ENCODE results near the gene FAM83E. TPM values are rescaled to one million over a fixed set of nuclear protein-coding genes. Genes with fewer than 3 reads are reported as not detected.

FAM83E gene
- total RNA-seq, 1 donor from 2014 or later, result not detected

DNA sequence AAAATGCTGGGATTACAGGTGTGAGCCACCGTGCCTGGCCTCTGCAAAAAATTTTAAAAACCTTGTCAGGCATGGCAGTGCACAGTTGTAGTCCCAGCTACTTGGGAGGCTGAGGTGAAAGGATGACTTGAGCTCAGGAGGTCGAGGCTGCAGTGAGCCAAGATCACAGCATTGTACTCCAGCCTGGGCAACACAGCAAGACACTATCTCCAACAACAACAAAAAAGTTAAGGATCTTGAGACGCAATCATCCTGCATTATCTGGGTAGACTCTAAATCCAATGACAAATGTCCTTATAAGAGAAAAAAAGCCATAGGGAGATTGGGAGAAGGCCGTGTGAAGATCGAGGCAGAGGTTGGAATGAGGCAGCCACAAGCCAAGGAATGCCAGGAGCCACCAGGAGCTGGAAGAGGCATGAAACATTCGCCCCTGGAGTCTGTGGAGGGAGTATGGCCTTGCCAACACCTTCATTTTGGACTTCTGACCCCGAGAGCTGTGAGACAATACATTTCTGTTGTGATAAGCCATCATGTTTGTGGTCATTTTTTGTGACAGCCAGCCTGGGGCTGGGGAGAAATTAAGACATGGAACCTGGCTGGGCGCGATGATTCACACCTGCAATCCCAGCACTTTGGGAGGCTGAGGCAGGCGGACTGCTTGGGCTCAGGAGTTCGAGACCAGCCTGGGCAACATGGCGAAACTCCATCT is 36.3 kb upstream of the FAM83E start:
- no peaks in the 10 kb centered on the region for H3K36me3 ChIP-seq
- TF ChIP-seq, protein P1, sequence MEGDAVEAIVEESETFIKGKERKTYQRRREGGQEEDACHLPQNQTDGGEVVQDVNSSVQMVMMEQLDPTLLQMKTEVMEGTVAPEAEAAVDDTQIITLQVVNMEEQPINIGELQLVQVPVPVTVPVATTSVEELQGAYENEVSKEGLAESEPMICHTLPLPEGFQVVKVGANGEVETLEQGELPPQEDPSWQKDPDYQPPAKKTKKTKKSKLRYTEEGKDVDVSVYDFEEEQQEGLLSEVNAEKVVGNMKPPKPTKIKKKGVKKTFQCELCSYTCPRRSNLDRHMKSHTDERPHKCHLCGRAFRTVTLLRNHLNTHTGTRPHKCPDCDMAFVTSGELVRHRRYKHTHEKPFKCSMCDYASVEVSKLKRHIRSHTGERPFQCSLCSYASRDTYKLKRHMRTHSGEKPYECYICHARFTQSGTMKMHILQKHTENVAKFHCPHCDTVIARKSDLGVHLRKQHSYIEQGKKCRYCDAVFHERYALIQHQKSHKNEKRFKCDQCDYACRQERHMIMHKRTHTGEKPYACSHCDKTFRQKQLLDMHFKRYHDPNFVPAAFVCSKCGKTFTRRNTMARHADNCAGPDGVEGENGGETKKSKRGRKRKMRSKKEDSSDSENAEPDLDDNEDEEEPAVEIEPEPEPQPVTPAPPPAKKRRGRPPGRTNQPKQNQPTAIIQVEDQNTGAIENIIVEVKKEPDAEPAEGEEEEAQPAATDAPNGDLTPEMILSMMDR (IDR thresholded peaks at IDR 0.05), result no peak
- no peaks in the 10 kb centered on the region for H3K27me3 ChIP-seq
- H3K27ac ChIP-seq, result no peak overlapping the region
- H3K9me3 ChIP-seq, result no peaks in the 10 kb centered on the region
- peaks cover 0 to 4% of the 10 kb centered on the region in 2 donors for H3K4me1 ChIP-seq
- DNase-seq (ENCODE audit: low spot score in 2 of 2), result no peak
- intact Hi-C loops (cut with DNase I), result no loop called here
- H3K4me3 ChIP-seq, result no peak overlapping the region

DNA sequence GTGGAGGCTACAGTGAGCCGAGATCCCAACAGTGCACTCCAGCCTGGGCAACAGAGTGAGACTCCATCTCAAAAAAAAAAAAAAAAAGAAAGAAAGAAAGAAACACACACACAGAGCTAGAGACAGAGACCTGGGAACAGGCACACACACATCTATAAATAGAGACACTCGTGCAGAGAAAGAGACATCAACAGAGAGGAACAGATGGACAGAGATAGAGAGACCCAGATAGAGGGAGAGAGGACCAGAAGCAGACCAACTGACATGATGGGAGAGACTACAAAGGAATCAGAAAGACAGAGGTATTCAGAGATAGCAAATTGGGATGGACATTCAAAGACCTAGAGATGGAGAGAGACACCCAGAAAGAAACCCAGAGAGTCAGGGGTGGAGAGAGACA is 33.3 kb upstream of the FAM83E start:
- H3K4me1 ChIP-seq, result peaks cover 0 to 21% of the 10 kb centered on the region in 2 donors
- no peaks in the 10 kb centered on the region for H3K36me3 ChIP-seq
- no peak overlapping the region for H3K4me3 ChIP-seq
- H3K27me3 ChIP-seq, result no peaks in the 10 kb centered on the region
- H3K27ac ChIP-seq, result no peak overlapping the region
- H3K9me3 ChIP-seq, result no peaks in the 10 kb centered on the region
- TF ChIP-seq, protein P1 (IDR thresholded peaks at IDR 0.05), result no peak
- intact Hi-C loops (cut with DNase I), result loop anchor here (5.0 to 10.0 kb wide), 2 partner anchors 89 to 137 kb away; no protein-coding TSS in a partner anchor
- no peak for DNase-seq (ENCODE audit: low spot score in 2 of 2)

DNA sequence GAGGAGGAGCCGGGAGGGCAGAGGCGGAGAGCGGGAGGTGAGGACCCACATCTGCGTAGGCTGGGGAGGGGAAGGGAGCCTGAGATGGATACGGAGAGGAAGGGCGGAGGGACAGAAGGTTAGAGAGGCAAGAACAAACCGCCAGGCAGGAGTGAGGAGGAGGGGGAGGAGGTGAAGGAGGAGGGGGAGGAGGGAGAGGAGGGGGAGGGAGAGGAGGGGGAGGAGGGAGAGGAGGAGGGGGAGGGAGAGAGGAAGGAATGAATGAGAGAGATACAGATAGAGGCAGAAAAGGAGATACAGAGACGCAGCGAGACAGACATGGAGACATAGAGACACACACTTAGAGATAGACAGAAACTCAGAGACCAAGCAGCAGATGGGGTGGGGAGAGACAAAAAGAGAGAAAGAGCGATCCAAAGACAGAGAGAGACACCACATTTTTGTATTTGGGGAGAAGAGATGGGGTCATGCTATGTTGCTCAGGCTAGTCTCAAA is 31.9 kb upstream of the FAM83E start:
- TF ChIP-seq, protein P1 (IDR thresholded peaks at IDR 0.05), result no peak
- H3K36me3 ChIP-seq, result no peaks in the 10 kb centered on the region
- H3K4me3 ChIP-seq, result peak overlapping the region; percentile 55 to 76
- no peak for DNase-seq (ENCODE audit: low spot score in 2 of 2)
- no peaks in the 10 kb centered on the region for H3K27me3 ChIP-seq
- H3K9me3 ChIP-seq, result no peaks in the 10 kb centered on the region
- peaks cover 0 to 21% of the 10 kb centered on the region in 2 donors for H3K4me1 ChIP-seq
- intact Hi-C loops (cut with DNase I), result loop anchor here (1.0 to 10.0 kb wide), 5 partner anchors 29 to 190 kb away; partner anchors contain the start of gene HSD17B14
- H3K27ac ChIP-seq, result peak overlapping the region; percentile 82 to 95

DNA sequence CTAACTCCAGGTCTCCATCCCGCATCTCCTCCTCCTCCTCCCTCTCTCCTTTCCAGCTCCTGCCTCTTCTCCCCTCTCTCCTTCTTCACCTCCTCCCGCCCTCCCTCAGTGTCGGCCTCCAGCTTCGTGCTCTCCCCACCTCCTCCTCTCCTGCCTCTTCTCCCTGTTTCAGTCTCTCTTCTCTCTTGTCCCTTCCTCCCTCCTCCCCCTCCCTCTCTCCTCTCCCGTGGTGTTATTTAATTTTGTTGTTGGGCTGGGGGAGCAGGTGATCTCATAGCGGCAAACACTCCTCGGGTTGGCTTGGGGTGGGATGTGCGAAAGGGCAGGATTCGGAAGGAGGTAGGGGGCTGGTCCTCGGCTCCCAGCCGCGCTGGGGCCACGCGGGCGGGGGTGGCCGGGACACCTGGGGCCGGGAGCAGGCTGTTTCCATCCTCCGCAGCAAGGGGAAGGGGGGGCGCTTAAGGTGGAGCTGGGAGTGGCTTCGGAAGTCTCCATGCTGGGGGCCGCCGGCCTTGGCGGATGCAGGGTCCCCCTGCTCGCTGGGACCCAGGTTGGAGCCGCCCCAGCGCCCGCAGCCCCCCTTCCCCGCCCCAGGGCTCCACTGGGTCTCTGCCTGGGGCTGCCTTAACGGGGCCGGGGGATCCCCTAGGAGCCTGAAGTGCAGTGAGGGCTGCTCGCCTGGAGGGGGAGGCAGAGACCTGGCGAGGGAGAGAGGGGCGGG is 31.3 kb upstream of the FAM83E start, which contains the start of gene CA11:
Gene CA11, minus strand, starts transcription at position 187 of the 721 bp plus-strand sequence. CDS start 555 bp downstream, outside the sequence.
- peak; percentile 58 to 94 for DNase-seq (ENCODE audit: low spot score in 2 of 2)
- intact Hi-C loops (cut with DNase I), result loop anchor here (1.0 to 10.0 kb wide), 5 partner anchors 29 to 191 kb away; partner anchors contain the start of gene HSD17B14

DNA sequence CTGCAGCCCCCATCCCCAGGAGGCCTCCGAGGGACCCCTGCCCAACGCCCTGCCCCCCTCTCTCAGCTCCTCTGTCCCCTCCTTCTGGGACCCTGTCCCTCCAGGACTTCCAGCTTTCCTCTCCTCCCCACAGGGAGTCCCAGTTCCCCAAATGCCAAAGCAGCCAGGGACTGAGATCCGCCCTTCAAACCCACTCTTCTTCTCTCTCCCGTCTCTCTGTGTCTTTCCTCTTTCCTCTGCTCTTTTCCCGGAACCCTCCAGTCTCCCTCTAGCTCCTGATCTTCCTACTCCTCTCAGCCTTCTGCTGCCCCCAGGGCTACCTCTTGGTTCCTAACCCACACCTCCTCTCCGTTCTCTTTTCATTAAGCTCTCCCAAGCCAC is 30.7 kb upstream of the FAM83E start:
- Histone ChIP-seq H3K27me3 (no peaks in the 10 kb centered on the region), H3K4me1 (peaks cover 0 to 21% of the 10 kb centered on the region in 2 donors), H3K27ac (peak overlapping the region; percentile 82 to 95), H3K4me3 (peak overlapping the region; percentile 55 to 76), H3K36me3 (no peaks in the 10 kb centered on the region), H3K9me3 (no peaks in the 10 kb centered on the region)
- intact Hi-C loops (cut with DNase I), result loop anchor here (5.0 to 10.0 kb wide), 2 partner anchors 92 to 139 kb away; no protein-coding TSS in a partner anchor
- TF ChIP-seq, protein P1 (IDR thresholded peaks at IDR 0.05), result no peak
- DNase-seq (ENCODE audit: low spot score in 2 of 2), result no peak

More for the DNA sequence above, 31.3 kb upstream of the FAM83E start, which contains the start of gene CA11:
- no peaks in the 10 kb centered on the region for H3K36me3 ChIP-seq
- TF ChIP-seq, protein P1 (IDR thresholded peaks at IDR 0.05), result peak; percentile 91 to 98 (median 96)
- H3K9me3 ChIP-seq, result no peaks in the 10 kb centered on the region
- H3K4me3 ChIP-seq, result peak within 1 kb of the TSS; percentile 55 to 76
- peak within 1 kb of the TSS; percentile 82 to 95 for H3K27ac ChIP-seq
- H3K4me1 ChIP-seq, result peaks cover 0 to 21% of the 10 kb centered on the region in 2 donors
- no peaks in the 10 kb centered on the region for H3K27me3 ChIP-seq

Data from ascending aorta (tissue), 2 donors.